SK-N-SH (cell line): ENCODE measurements around the gene TTC28. TPM values are rescaled to one million over a fixed set of nuclear protein-coding genes. Genes with fewer than 3 reads are reported as not detected.
A peak's percentile ranks its signal among the peaks of the same experiment; 100 is the strongest.

Experiments
- CTCF ChIA-PET: fragments of 300-600, 350-600 bp; formaldehyde crosslinking; extraction: SDS; loops from one replicate; lab custom pipeline; 2021; lab: Yijun Ruan, JAX
- POLR2A ChIA-PET: fragments of 350-600 bp; sonication (Branson Sonifier 250); formaldehyde crosslinking; extraction: SDS; loops from one replicate; lab custom pipeline; 2020; ENCODE audit warnings: antibody characterized with exemption, inconsistent platforms; lab: Yijun Ruan, JAX
- DNase-seq: peaks from one replicate; pipeline ENCODE4 v3.0.0; 2012
- H2AFZ ChIP-seq: fragments of 200-600 bp; sonication (generic); 2 replicates; pipeline ENCODE4 v1.8.1; 2016; ENCODE audit warnings: antibody characterized with exemption, mild to moderate bottlenecking, low read depth
- H3F3A ChIP-seq: fragments of 200-600 bp; sonication (generic); replicated peaks from 2 replicates; pipeline ENCODE3; 2016; ENCODE audit warnings: antibody characterized with exemption, mild to moderate bottlenecking; ENCODE audit not compliant: insufficient read depth
- H3K27ac ChIP-seq, 2 experiments: fragments of 200-500 bp in 1 of 2; fragments of 200-600 bp in 1 of 2; sonication (Bioruptor generic) in 1 of 2; sonication (generic), shearing (Covaris generic) in 1 of 2; 2 replicates each; pipeline versions ENCODE4 v1.5.1 to v1.6.1; 2014 to 2016; ENCODE audit warnings: low read depth in 2 of 2, inconsistent platforms in 1 of 2, low read length in 1 of 2, mild to moderate bottlenecking in 1 of 2, mixed read lengths in 1 of 2
- H3K27me3 ChIP-seq: fragments of 200-600 bp; sonication (generic), shearing (Covaris generic); 2 replicates; pipeline ENCODE4 v1.6.1; 2016; ENCODE audit warnings: mixed run types; ENCODE audit not compliant: insufficient read depth
- H3K36me3 ChIP-seq, 2 experiments: fragments of 200-500 bp in 1 of 2; fragments of 200-600 bp in 1 of 2; sonication (Bioruptor generic) in 1 of 2; sonication (generic) in 1 of 2; replicated peaks in 1 of 2; 2 replicates each; pipeline versions ENCODE3 to v1.5.1; 2014 to 2016; ENCODE audit warnings: low read length in 1 of 2, mild to moderate bottlenecking in 1 of 2; ENCODE audit not compliant: insufficient read depth in 2 of 2, control insufficient read depth in 1 of 2
- H3K4me1 ChIP-seq, 2 experiments: fragments of 200-500 bp in 1 of 2; fragments of 200-600 bp in 1 of 2; sonication (Bioruptor generic) in 1 of 2; sonication (generic), shearing (Covaris generic) in 1 of 2; 2 replicates each; pipeline versions ENCODE4 v1.5.1 to v1.6.1; 2014 to 2016; ENCODE audit warnings: low read depth in 1 of 2, low read length in 1 of 2, mixed run types in 1 of 2; ENCODE audit not compliant: insufficient read depth in 2 of 2, control insufficient read depth in 1 of 2
- H3K4me2 ChIP-seq: fragments of 200-600 bp; sonication (generic), shearing (Covaris generic); 2 replicates; pipeline ENCODE4 v1.6.1; 2017; ENCODE audit warnings: mixed run types
- H3K4me3 ChIP-seq, 2 experiments: fragments of 200-500 bp in 1 of 2; fragments of 200-600 bp in 1 of 2; sonication (Bioruptor generic) in 1 of 2; sonication (generic), shearing (Covaris generic) in 1 of 2; 2 replicates each; pipeline versions ENCODE4 v1.5.1 to v1.8.1; 2014 to 2016; ENCODE audit warnings: low read depth in 2 of 2, inconsistent platforms in 1 of 2, low read length in 1 of 2, mild to moderate bottlenecking in 1 of 2, mixed read lengths in 1 of 2, moderate library complexity in 1 of 2
- H3K79me2 ChIP-seq: fragments of 200-600 bp; sonication (generic); 2 replicates; pipeline ENCODE4 v1.8.1; 2017; ENCODE audit warnings: mild to moderate bottlenecking; ENCODE audit not compliant: insufficient read depth
- H3K9ac ChIP-seq: fragments of 200-600 bp; sonication (generic); 2 replicates; pipeline ENCODE4 v1.6.1; 2017; ENCODE audit warnings: mixed run types
- H3K9me2 ChIP-seq: fragments of 200-600 bp; sonication (generic); 2 replicates; pipeline ENCODE4 v1.6.1; 2017; ENCODE audit warnings: mixed run types
- H3K9me3 ChIP-seq: fragments of 200-600 bp; sonication (generic); 2 replicates; pipeline ENCODE4 v1.6.1; 2017; ENCODE audit warnings: mixed run types, mild to moderate bottlenecking, moderate library complexity
- H4K20me1 ChIP-seq: fragments of 200-600 bp; sonication (generic); 2 replicates; pipeline ENCODE4 v1.6.1; 2017; ENCODE audit warnings: mild to moderate bottlenecking, mixed run types; ENCODE audit not compliant: insufficient read depth
- EP300 ChIP-seq, 2 experiments: IDR thresholded peaks; 2 replicates each; pipeline versions ENCODE4 v1.4.0 to v1.6.1; 2012; ENCODE audit warnings: borderline replicate concordance in 1 of 2, low read depth in 1 of 2, low read length in 1 of 2
- EZH2phosphoT487 ChIP-seq: fragments of 200-600 bp; sonication (generic); IDR thresholded peaks from 2 replicates; pipeline ENCODE4 v1.6.1; 2017; ENCODE audit warnings: low read depth, mixed run types, mild to moderate bottlenecking, antibody characterized with exemption, moderate library complexity, borderline replicate concordance
- FOSL2 ChIP-seq: IDR thresholded peaks from 2 replicates; pipeline ENCODE4 v1.4.0; 2012; ENCODE audit warnings: low read depth, mild to moderate bottlenecking, moderate library complexity, borderline replicate concordance
- FOXJ3 ChIP-seq: sonication (generic); formaldehyde crosslinking; IDR thresholded peaks from 2 replicates; pipeline ENCODE4 v1.5.1; 2020; ENCODE audit warnings: mild to moderate bottlenecking, missing genetic modification reagents
- GABPA ChIP-seq: IDR thresholded peaks from 2 replicates; pipeline ENCODE4 v1.4.0; 2012; ENCODE audit warnings: low read depth, mild to moderate bottlenecking
- GATA2 ChIP-seq: sonication (generic); formaldehyde crosslinking; IDR thresholded peaks from 2 replicates; pipeline ENCODE4 v1.5.0; 2020; ENCODE audit warnings: mild to moderate bottlenecking, missing genetic modification reagents
- MEF2A ChIP-seq: IDR thresholded peaks from 2 replicates; pipeline ENCODE4 v1.4.0; 2012; ENCODE audit warnings: low read depth, borderline replicate concordance
- MXI1 ChIP-seq: IDR thresholded peaks from 2 replicates; pipeline ENCODE4 v1.6.1; 2012; ENCODE audit warnings: mild to moderate bottlenecking, low read depth, low read length, improper control_type of control experiment
- NFIC ChIP-seq: IDR thresholded peaks from 2 replicates; pipeline ENCODE4 v1.4.0; 2012; ENCODE audit warnings: borderline replicate concordance
- POLR2AphosphoS5 ChIP-seq: IDR thresholded peaks from 2 replicates; pipeline ENCODE4 v1.6.1; 2012; ENCODE audit warnings: low read depth, low read length
- RFX5 ChIP-seq: IDR thresholded peaks from 2 replicates; pipeline ENCODE4 v1.6.1; 2012; ENCODE audit warnings: mild to moderate bottlenecking, improper control_type of control experiment, low read length
- SIN3A ChIP-seq: IDR thresholded peaks from 2 replicates; pipeline ENCODE4 v1.6.1; 2012; ENCODE audit warnings: low read depth, mild to moderate bottlenecking, low read length, moderate library complexity, borderline replicate concordance
- SMC3 ChIP-seq: IDR thresholded peaks from 2 replicates; pipeline ENCODE4 v1.6.1; 2012; ENCODE audit warnings: low read depth, low read length, improper control_type of control experiment
- TCF12 ChIP-seq: IDR thresholded peaks from 2 replicates; pipeline ENCODE4 v1.4.0; 2012
- TEAD4 ChIP-seq: IDR thresholded peaks from 2 replicates; pipeline ENCODE4 v1.4.0; 2012; ENCODE audit warnings: mild to moderate bottlenecking, borderline replicate concordance; ENCODE audit not compliant: insufficient read depth
- WGBS: methylation state at CpG from one replicate; pipeline ENCODE4 v1.1.6; 2017; ENCODE audit warnings: low lambda C conversion rate; 5-methylcytosine and 5-hydroxymethylcytosine counted together
- polyA plus RNA-seq, 3 experiments: library from polyadenylated mRNA; depleted of rRNA; stranded (reverse); fragments of >200 nt; gene quantifications; 2 replicates each; pipeline ENCODE4 v1.2.3, GENCODE V29; 2012
- TF ChIP-seq, protein P1 (sequence below): IDR thresholded peaks from 2 replicates; pipeline ENCODE4 v1.4.0; 2012; ENCODE audit warnings: low read depth, borderline replicate concordance
- TF ChIP-seq, protein P2 (sequence below): IDR thresholded peaks from 2 replicates; pipeline ENCODE4 v1.4.0; 2012; ENCODE audit warnings: low read depth, borderline replicate concordance
- TF ChIP-seq, protein P3 (sequence below): IDR thresholded peaks from 2 replicates; pipeline ENCODE4 v1.6.1; 2012; ENCODE audit warnings: mild to moderate bottlenecking, low read depth, low read length, moderate library complexity
- TF ChIP-seq, protein P4 (sequence below): IDR thresholded peaks from 2 replicates; pipeline ENCODE4 v1.4.0; 2012; ENCODE audit warnings: low read depth

TTC28 gene
- polyA plus RNA-seq, 1 of the 3 experiments (the other 2 are of a cell fraction), result 5.9 TPM

DNA sequence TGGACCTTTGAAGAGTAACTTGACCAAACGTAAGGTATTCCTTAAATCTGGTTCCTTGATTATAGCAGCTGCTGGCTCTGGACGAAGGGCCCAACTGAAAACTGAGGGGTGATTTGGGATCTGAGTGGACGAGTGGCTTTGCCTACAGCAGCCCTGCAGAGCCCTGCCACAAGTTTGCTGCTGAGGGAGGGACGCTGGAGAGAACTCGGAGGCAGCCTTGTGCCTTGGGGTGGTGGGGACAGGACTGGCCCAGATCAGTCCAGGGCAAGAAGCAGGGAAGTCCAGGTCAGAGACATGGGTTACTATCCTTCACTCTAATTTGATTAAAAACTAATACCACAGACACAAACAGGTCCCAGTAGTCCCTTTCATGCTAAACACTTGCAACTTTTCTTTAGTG, 671.0 kb downstream of the TTC28 start:
- Histone ChIP-seq H3K4me2 (no peak overlapping the region), H3F3A (no peaks in the 10 kb centered on the region), H3K4me3 (no peak overlapping the region), H3K27me3 (no peaks in the 10 kb centered on the region), H3K79me2 (no peaks in the 10 kb centered on the region), H2AFZ (no peak overlapping the region), H3K9me3 (no peaks in the 10 kb centered on the region), H3K9ac (no peak overlapping the region), H4K20me1 (no peaks in the 10 kb centered on the region), H3K36me3 (no peaks in the 10 kb centered on the region), H3K4me1 (peaks cover 0 to 21% of the 10 kb centered on the region in 2 experiments; a peak in 2 of 4 replicates), H3K27ac (peak overlapping the region in 1 of 2 experiments; percentile 3; a peak in 1 of 4 replicates), H3K9me2 (no peaks in the 10 kb centered on the region)
- no peak for DNase-seq
- TF ChIP-seq SMC3 (no peak), EP300 (IDR thresholded peaks at IDR 0.05; ENCODE audit: borderline replicate concordance in 1 of 2, low read depth in 1 of 2, low read length in 1 of 2) (no peak), SIN3A (no peak), TCF12 (no peak), GATA2 (no peak), TEAD4 (no peak), NFIC (no peak), MEF2A (no peak), FOSL2 (no peak), MXI1 (no peak), RFX5 (no peak), GABPA (no peak), POLR2AphosphoS5 (no peak), FOXJ3 (CRISPR knock-in tag) (no peak), EZH2phosphoT487 (no peak)
- TF ChIP-seq, protein P1, sequence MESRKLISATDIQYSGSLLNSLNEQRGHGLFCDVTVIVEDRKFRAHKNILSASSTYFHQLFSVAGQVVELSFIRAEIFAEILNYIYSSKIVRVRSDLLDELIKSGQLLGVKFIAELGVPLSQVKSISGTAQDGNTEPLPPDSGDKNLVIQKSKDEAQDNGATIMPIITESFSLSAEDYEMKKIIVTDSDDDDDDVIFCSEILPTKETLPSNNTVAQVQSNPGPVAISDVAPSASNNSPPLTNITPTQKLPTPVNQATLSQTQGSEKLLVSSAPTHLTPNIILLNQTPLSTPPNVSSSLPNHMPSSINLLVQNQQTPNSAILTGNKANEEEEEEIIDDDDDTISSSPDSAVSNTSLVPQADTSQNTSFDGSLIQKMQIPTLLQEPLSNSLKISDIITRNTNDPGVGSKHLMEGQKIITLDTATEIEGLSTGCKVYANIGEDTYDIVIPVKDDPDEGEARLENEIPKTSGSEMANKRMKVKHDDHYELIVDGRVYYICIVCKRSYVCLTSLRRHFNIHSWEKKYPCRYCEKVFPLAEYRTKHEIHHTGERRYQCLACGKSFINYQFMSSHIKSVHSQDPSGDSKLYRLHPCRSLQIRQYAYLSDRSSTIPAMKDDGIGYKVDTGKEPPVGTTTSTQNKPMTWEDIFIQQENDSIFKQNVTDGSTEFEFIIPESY, result no peak
- TF ChIP-seq, protein P2, sequence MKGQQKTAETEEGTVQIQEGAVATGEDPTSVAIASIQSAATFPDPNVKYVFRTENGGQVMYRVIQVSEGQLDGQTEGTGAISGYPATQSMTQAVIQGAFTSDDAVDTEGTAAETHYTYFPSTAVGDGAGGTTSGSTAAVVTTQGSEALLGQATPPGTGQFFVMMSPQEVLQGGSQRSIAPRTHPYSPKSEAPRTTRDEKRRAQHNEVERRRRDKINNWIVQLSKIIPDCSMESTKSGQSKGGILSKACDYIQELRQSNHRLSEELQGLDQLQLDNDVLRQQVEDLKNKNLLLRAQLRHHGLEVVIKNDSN, result no peak
- TF ChIP-seq, protein P3, sequence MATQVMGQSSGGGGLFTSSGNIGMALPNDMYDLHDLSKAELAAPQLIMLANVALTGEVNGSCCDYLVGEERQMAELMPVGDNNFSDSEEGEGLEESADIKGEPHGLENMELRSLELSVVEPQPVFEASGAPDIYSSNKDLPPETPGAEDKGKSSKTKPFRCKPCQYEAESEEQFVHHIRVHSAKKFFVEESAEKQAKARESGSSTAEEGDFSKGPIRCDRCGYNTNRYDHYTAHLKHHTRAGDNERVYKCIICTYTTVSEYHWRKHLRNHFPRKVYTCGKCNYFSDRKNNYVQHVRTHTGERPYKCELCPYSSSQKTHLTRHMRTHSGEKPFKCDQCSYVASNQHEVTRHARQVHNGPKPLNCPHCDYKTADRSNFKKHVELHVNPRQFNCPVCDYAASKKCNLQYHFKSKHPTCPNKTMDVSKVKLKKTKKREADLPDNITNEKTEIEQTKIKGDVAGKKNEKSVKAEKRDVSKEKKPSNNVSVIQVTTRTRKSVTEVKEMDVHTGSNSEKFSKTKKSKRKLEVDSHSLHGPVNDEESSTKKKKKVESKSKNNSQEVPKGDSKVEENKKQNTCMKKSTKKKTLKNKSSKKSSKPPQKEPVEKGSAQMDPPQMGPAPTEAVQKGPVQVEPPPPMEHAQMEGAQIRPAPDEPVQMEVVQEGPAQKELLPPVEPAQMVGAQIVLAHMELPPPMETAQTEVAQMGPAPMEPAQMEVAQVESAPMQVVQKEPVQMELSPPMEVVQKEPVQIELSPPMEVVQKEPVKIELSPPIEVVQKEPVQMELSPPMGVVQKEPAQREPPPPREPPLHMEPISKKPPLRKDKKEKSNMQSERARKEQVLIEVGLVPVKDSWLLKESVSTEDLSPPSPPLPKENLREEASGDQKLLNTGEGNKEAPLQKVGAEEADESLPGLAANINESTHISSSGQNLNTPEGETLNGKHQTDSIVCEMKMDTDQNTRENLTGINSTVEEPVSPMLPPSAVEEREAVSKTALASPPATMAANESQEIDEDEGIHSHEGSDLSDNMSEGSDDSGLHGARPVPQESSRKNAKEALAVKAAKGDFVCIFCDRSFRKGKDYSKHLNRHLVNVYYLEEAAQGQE, result no peak
- TF ChIP-seq, protein P4, sequence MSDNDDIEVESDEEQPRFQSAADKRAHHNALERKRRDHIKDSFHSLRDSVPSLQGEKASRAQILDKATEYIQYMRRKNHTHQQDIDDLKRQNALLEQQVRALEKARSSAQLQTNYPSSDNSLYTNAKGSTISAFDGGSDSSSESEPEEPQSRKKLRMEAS, result no peak
- WGBS, result 85% methylated on average over 5 of the region's 5 CpGs
- CTCF ChIA-PET, result interaction anchor here (0.6 to 32.5 kb wide), 17 partner anchors 9 to 976 kb away, joined by 3 to 630 read pairs (median 4); no protein-coding TSS in a partner anchor
- POLR2A ChIA-PET, result interaction anchor here (0.7 kb wide), 1 partner anchor 138 kb away, joined by 3 read pairs; no protein-coding TSS in a partner anchor
